Hematopoietic multipotent progenitor cell treated with erythropoietin and hydrocortisone succinate and interleukin-3 and kit ligand, for 15 days (in vitro differentiated cells): ENCODE measurements around the gene NAPB.
"Not testable (repeated sequence)": the region's sequence is repeated elsewhere in the genome, so short reads cannot be mapped to it uniquely, and the experiment has no call there.

Experiments
- DNase-seq: peaks from one replicate; pipeline ENCODE4 v3.0.0-alpha.2; 2015; ENCODE audit warnings: low spot score

The NAPB gene

DNA sequence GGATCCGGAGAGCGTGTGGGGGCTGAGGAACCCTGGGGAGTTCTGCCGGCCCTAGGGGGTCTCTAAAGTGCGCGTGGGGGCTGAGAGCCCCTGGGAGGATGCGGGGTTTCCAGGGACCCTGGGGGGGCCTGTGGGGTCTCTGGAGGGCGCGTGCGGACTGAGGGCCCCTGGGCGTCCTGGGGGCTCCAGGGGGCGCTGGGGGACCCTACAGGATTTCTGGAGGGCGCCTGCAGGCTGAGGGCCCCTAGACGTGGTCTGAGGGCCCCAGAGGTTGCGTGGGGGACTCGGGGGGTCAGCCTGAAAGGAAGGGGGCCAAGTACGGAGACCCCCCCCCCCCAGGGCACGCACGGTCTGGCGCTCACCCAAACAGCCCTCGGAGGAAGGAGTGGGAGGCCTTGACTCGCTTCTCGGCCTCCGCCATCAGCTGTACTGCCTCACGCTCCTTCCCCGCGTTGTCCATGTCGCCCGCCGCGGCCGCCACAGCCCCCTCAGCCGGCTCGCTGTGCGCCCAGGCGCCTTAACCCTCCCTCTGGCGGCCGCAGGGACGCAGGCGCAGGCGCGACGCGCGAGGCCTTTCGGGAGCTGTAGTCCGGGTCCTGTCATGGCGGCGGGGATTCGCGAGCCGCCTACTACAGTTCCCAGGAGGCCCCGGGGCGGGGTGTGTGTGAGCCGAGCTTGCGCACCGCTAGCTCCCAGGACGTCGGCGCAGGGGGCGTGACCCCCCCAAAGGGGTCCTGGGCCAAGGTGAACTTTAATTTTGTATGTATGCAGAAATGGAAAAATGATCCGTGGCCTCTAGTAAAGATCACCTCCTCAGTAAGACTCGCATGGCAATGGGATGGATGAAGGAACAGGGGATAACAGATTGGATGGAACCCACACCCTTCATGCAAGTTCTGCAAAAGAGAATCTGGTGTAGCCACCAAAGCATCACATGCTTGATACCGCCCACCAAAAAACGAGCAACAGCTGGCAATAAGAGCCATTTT is at the start of gene NAPB:
TSS of gene NAPB (minus strand) at position 546 of the 989 bp plus-strand sequence. CDS start at position 460, 86 bp downstream.
- DNase-seq = peak; percentile 92

- DNase-seq = not testable (repeated sequence)
Observed at GRCh38 chr20:23466961-23467360, 45.7 kb upstream of the NAPB start.

DNA sequence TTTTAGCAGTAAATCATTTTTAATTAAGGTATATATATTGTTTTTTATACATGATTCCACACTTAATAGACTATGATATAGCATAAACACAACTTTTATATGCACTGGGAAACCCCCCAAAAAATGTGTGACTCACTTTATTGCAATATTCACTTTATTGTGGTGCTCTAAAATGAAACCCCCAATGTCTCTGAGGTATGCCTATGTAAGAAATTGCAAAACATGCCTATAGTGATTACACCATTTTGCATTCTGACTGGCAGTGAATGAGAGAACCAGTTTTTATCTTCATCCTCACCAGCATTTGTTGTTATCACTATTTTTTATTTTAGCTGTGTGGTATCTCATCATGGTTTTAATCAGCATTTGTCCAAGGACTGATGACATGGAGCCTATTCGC is 39.9 kb upstream of the NAPB start:
- no peak for DNase-seq

DNA sequence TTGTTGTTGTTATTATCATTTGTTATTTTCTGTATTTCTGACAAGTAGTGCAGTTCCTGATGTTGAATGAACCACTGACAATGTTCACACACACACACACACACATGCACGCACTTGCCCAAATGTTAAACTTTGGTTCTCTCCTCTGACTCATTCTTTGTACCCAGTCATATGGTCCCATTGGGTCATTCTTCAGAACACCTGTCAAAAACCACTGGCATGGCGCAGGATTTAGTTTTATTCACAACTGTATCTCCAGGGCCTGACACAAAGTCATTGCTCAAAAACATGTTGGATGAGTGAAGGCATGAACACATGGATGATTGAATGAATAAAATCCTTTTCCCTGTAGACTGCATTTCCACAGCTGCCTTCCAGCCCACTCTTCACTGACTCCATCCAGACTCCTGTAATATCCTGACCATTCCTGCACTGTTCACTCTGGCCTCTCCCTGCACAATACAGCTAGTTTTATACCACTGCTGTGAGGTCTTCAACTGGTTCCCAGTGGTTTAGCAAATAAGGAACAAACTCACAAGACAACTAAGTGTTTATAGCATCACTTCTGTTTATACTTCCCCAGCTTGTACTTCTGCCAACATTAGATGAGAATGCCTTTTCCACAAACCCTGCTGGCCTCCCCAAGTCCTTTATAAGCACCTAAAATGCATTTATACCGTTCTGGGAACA is 38.3 kb upstream of the NAPB start:
- DNase-seq = no peak

GRCh38 chr20:23456873-23457272 is 35.6 kb upstream of the NAPB start:
- no peak for DNase-seq

- no peak for DNase-seq
Observed at GRCh38 chr20:23456409-23456808, 35.1 kb upstream of the NAPB start.

- DNase-seq = no peak
Observed at GRCh38 chr20:23455639-23456038, 34.4 kb upstream of the NAPB start.

DNA sequence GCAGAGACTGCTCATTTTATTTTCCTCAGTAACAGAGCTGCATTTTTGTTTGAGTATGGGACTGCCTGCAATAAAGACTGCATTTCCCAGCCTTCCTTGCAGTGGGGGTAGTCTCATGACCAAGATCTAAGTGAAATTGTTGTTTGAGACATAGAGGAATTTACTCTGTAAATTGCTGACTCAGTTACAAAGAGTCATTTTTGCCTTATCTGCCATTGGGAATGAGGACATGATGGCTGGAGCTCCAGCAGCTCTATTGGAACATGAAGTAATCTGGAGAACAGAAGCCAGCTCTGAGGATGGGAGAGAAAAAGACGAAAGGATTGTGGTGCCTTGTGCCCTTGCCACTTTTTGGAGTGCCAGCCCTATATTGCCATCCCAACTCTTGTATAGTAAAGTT is 33.5 kb upstream of the NAPB start:
- DNase-seq = no peak

- DNase-seq = no peak
Observed at GRCh38 chr20:23453549-23454543, 32.6 kb upstream of the NAPB start.

- DNase-seq = no peak
Observed at GRCh38 chr20:23452776-23453175, 31.5 kb upstream of the NAPB start, which contains the start of gene CST11. Gene CST11, minus strand, starts transcription at chr20:23452876. Its CDS starts 65 bp downstream, at chr20:23452811.

GRCh38 chr20:23451956-23452487 is 30.7 kb upstream of the NAPB start:
- no peak for DNase-seq

DNA sequence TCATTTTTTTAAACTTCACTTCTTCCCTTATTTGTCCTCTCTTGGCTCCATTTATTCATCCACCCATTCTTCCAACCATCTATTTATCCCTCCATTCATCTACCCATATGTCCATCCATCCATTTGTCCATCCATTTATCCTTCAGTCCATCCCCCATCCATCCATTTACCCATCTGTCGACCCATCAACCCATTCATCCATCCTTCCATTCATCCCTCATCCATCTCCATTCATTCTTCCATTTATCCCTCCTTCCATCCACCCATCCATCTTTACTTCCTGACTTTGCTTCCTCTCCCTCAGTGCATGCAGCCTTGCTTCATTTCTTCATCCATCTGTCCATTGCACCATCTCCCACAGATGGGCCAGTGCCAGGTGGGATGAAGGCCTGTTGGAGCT is 29.6 kb upstream of the NAPB start:
- no peak for DNase-seq

DNA sequence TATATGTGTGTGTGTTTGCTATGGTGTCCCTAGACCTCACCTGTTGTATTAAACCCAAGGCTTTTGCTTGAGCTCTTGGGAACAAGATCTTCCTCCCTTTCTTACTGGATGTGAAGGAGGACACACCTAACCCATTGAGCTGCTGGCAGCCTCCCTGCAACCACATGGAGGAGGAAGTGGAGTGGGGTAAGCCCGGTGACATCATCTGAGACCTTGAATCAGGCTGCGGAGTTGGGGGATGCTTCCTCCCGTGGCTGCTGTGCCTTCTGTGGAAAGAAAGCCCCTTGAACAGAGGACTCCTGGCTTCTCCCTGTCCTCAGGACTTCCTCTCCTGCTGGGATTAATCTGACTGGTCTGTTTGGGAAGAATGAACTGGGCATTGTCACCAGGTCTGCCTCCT is 28.1 kb upstream of the NAPB start:
- no peak for DNase-seq

DNA sequence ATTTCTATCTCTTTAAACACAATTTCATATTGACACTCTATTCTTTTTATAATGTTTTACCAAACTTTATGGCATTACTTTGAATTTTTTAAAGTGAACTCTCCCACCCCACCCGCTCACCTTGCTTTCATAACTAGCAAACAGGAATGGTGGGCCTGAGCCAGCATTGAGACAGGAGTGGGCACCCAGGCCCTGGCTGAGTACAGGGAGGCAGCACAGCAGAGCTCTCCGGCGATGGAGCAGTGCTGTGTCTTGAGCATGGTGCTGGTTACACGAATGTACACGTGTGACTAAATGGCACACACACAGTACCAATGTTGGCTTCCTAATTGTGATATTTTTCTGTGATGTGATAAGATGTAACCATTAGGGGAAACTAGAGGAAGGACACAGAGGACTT is 26.9 kb upstream of the NAPB start:
- DNase-seq = no peak

GRCh38 chr20:23446505-23446904 is 25.2 kb upstream of the NAPB start:
- peak; percentile 47 for DNase-seq

DNA sequence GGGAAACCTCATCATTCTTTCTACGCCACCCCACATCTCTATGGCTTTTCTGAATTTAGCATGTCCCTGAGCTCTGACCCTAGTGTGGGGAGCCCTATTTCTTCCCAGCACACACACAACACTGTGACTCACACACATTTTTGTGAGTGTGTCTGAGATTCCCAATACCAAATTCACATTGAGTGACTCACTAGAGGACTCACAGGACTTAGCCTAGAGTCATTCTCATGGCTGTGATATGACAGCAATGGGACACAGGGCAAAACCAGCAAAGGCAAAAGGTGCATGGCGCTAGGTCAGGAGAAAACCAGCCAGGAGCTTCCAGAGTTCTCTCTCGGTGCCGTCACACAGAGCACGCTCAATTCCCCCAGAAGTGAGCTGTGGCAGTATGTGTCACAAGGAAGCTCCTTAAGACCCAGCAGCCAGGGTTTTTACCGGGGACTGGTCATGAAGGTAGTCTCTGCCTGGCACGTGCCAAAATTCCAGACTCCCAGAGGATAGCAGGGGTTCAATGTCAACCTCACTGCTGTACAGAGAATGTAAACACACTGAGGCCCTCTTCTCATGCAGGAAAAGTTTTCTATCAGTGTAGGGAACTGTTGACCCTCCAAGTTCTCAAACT is 24.4 kb upstream of the NAPB start:
- no peak for DNase-seq

DNA sequence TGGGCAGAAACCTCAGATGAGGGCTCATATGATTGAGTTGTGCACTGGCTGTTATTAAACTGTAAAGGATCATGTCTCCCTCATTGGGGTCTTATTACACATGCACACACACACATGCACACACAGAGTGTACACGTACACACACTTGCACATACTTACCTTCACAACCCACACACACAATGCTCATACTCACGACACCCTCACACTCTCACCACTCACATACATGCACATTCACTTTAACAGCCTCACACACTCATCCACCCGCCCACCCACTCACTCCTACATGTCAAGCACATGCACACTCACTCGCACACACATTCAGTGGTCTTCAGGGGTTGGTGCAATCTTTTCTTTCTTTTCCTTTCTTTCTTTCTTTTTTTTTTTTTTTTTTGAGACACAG is 23.6 kb upstream of the NAPB start:
- no peak for DNase-seq

DNA sequence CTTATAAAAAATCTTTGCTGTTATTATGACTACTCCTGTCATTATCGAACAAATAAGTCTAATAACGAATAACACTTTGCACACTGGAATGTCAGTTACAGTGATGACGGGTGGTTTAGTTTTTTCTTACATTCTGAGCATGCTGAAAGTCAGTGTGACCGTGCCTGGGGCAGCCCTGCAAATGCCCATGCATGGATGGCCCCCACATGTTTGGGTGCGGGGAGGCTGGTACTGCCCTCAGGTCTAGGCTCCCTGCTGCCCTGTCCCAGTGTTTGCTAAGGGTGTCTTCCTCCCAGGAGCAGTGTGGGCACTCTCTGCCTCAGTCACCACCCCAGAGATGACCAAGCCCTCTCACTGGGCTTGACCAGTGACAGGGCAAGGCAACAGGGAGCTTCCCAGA is 21.1 kb upstream of the NAPB start:
- DNase-seq = no peak

- DNase-seq = peak; percentile 61
Observed at GRCh38 chr20:23441850-23442313, 20.6 kb upstream of the NAPB start.

GRCh38 chr20:23440004-23440403 is 18.7 kb upstream of the NAPB start:
- DNase-seq = no peak

DNA sequence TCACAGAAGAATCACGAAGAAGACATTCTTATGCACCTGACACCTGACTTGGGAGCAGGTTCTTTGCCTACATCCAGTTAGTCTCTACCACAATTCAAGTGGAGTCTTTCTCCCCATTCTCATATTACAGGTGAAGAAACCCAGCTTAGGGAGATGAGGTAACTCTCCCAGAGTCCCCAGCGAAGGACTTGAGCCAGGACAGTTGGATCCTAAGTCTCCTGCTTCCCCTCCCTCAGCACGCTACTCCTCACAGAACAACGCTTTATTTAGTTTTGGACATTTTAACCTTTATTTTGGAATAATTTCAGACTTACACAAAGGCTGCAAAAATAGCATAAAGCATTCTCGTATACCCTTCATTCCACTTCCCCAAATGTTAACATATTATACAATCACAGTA is 17.4 kb upstream of the NAPB start:
- DNase-seq = no peak
